H1 (cell line): ENCODE measurements around the gene NAV2. TPM values are rescaled to one million over a fixed set of nuclear protein-coding genes. Genes with fewer than 3 reads are reported as not detected.

ENCODE experiments used
- CTCF ChIA-PET: fragments of 300-600 bp; sonication (Branson Sonifier 250); formaldehyde crosslinking; loops from one replicate; lab custom pipeline; 2021; ENCODE audit not compliant: partially characterized antibody; lab: Charles Lee
- POLR2A ChIA-PET: fragments of 300-600 bp; sonication (Branson Sonifier 250); formaldehyde crosslinking; loops from one replicate; lab custom pipeline; 2021; ENCODE audit warnings: inconsistent platforms; ENCODE audit not compliant: partially characterized antibody; lab: Charles Lee
- DNase-seq, 2 experiments: peaks; one replicate each; pipeline versions ENCODE4 v3.0.0 to v3.0.0-alpha.2; 2010 to 2022; ENCODE audit warnings: low spot score in 2 of 2, low read depth in 1 of 2, mixed read lengths in 1 of 2
- FAIRE-seq: peaks from 2 replicates; lab custom pipeline; 2011; peaks lifted over from hg19 to GRCh38; lab: Jason Lieb, UNC
- H2AFZ ChIP-seq: 2 replicates; pipeline ENCODE4 v1.8.1; 2012; ENCODE audit warnings: low read length, inconsistent platforms
- H2AK5ac ChIP-seq: 2 replicates; pipeline ENCODE4 v1.6.1; 2013; ENCODE audit warnings: low read depth, low read length
- H2BK120ac ChIP-seq: replicated peaks from 2 replicates; pipeline ENCODE3; 2013; ENCODE audit warnings: low read depth, low read length, inconsistent platforms
- H2BK12ac ChIP-seq: 2 replicates; pipeline ENCODE4 v1.6.1; 2013; ENCODE audit warnings: low read depth, low read length
- H2BK15ac ChIP-seq: 2 replicates; pipeline ENCODE4 v1.6.1; 2013; ENCODE audit warnings: low read length
- H2BK20ac ChIP-seq: 2 replicates; pipeline ENCODE4 v1.6.1; 2013; ENCODE audit warnings: low read length
- H2BK5ac ChIP-seq: 2 replicates; pipeline ENCODE4 v1.6.1; 2013; ENCODE audit warnings: low read depth, low read length
- H3K14ac ChIP-seq: 2 replicates; pipeline ENCODE4 v1.6.1; 2013; ENCODE audit warnings: inconsistent platforms; ENCODE audit not compliant: insufficient read length
- H3K18ac ChIP-seq: 2 replicates; pipeline ENCODE4 v1.6.1; 2013; ENCODE audit warnings: low read length; ENCODE audit errors: extremely low read depth
- H3K23ac ChIP-seq: 2 replicates; pipeline ENCODE4 v1.6.1; 2013; ENCODE audit warnings: inconsistent platforms; ENCODE audit not compliant: insufficient read length
- H3K23me2 ChIP-seq: 2 replicates; pipeline ENCODE4 v1.6.1; 2013; ENCODE audit warnings: low read depth, low read length
- H3K27ac ChIP-seq: 2 replicates; pipeline ENCODE4 v1.6.1; 2011; ENCODE audit warnings: low read depth, low read length, inconsistent platforms
- H3K27me3 ChIP-seq, 4 experiments: replicated peaks in 1 of 4; 1 replicate in 1 of 4; 2 replicates in 3 of 4; pipeline versions ENCODE4 v1.6.1 to v1.8.1; 2011 to 2013; ENCODE audit warnings: low read length in 3 of 4, mild to moderate bottlenecking in 3 of 4, inconsistent platforms in 2 of 4, mixed read lengths in 2 of 4, moderate library complexity in 1 of 4; ENCODE audit not compliant: control insufficient read depth in 3 of 4, insufficient read depth in 3 of 4; ENCODE audit errors: extremely low read depth in 1 of 4
- H3K36me3 ChIP-seq, 4 experiments: 2 replicates each; pipeline versions ENCODE4 v1.6.1 to v1.8.1; 2011 to 2013; ENCODE audit warnings: mild to moderate bottlenecking in 4 of 4, low read length in 3 of 4, moderate library complexity in 2 of 4, control low read depth in 1 of 4, inconsistent platforms in 1 of 4; ENCODE audit not compliant: insufficient read depth in 4 of 4, control insufficient read depth in 2 of 4
- H3K4ac ChIP-seq: replicated peaks from 2 replicates; pipeline ENCODE3; 2013; ENCODE audit warnings: low read length, low read depth, mixed read lengths, inconsistent platforms; ENCODE audit not compliant: insufficient read length
- H3K4me1 ChIP-seq, 4 experiments: replicated peaks in 1 of 4; 1 replicate in 1 of 4; 2 replicates in 3 of 4; pipeline versions ENCODE4 v1.6.1 to v1.8.1; 2011 to 2013; ENCODE audit warnings: low read length in 3 of 4, inconsistent platforms in 2 of 4, mixed read lengths in 1 of 4; ENCODE audit not compliant: insufficient read depth in 4 of 4, control insufficient read depth in 3 of 4
- H3K4me2 ChIP-seq, 2 experiments: 2 replicates each; pipeline versions ENCODE4 v1.6.1 to v1.8.1; 2011 to 2013; ENCODE audit warnings: low read depth in 2 of 2, low read length in 2 of 2, control low read depth in 1 of 2, inconsistent platforms in 1 of 2, mild to moderate bottlenecking in 1 of 2; ENCODE audit not compliant: insufficient read depth in 1 of 2
- H3K4me3 ChIP-seq, 4 experiments: fragments of 200-600, 300-600 bp in 1 of 4; sonication (generic), shearing (Covaris generic), sonication (Bioruptor Twin) in 1 of 4; 2 replicates each; pipeline versions ENCODE4 v1.5.1 to v1.8.1; 2011 to 2016; ENCODE audit warnings: low read length in 4 of 4, low read depth in 3 of 4, control low read depth in 2 of 4, inconsistent platforms in 2 of 4, mild to moderate bottlenecking in 2 of 4, mixed read lengths in 1 of 4, moderate library complexity in 1 of 4; ENCODE audit not compliant: insufficient read depth in 2 of 4; ENCODE audit errors: extremely low read depth in 1 of 4
- H3K56ac ChIP-seq: replicated peaks from 2 replicates; pipeline ENCODE3; 2013; ENCODE audit warnings: low read depth, mild to moderate bottlenecking, mixed read lengths, low read length, inconsistent platforms; ENCODE audit not compliant: insufficient read length
- H3K79me1 ChIP-seq: 2 replicates; pipeline ENCODE4 v1.6.1; 2013; ENCODE audit warnings: low read depth, low read length, control low read depth
- H3K79me2 ChIP-seq, 2 experiments: 2 replicates each; pipeline versions ENCODE4 v1.6.1 to v1.8.1; 2012 to 2013; ENCODE audit warnings: low read length in 2 of 2, mild to moderate bottlenecking in 2 of 2, inconsistent platforms in 1 of 2; ENCODE audit not compliant: insufficient read depth in 2 of 2, control insufficient read depth in 1 of 2
- H3K9ac ChIP-seq, 4 experiments: replicated peaks in 1 of 4; 1 replicate in 1 of 4; 2 replicates in 3 of 4; pipeline versions ENCODE4 v1.6.1 to v1.8.1; 2011 to 2013; ENCODE audit warnings: low read depth in 3 of 4, low read length in 3 of 4, control low read depth in 2 of 4, mild to moderate bottlenecking in 2 of 4, moderate library complexity in 2 of 4, inconsistent platforms in 1 of 4; ENCODE audit errors: extremely low read depth in 1 of 4
- H3K9me3 ChIP-seq, 2 experiments: 2 replicates each; pipeline versions ENCODE4 v1.6.1 to v1.8.1; 2012 to 2013; ENCODE audit warnings: mild to moderate bottlenecking in 2 of 2, moderate library complexity in 2 of 2, control low read depth in 1 of 2, inconsistent platforms in 1 of 2, low read depth in 1 of 2, low read length in 1 of 2, mixed read lengths in 1 of 2; ENCODE audit not compliant: insufficient read depth in 2 of 2
- H4K20me1 ChIP-seq, 2 experiments: replicated peaks in 1 of 2; 2 replicates each; pipeline versions ENCODE3 to v1.8.1; 2011 to 2013; ENCODE audit warnings: inconsistent platforms in 2 of 2, low read length in 2 of 2, mild to moderate bottlenecking in 1 of 2; ENCODE audit not compliant: insufficient read depth in 2 of 2, control insufficient read depth in 1 of 2
- H4K5ac ChIP-seq: 2 replicates; pipeline ENCODE4 v1.6.1; 2013; ENCODE audit warnings: low read length, low read depth, mixed read lengths, inconsistent platforms; ENCODE audit not compliant: insufficient read length
- H4K8ac ChIP-seq: 2 replicates; pipeline ENCODE4 v1.8.0; 2013; ENCODE audit warnings: mild to moderate bottlenecking, moderate library complexity, low read length, inconsistent platforms; ENCODE audit not compliant: insufficient read depth; ENCODE audit errors: extremely low read depth
- H4K91ac ChIP-seq: replicated peaks from 2 replicates; pipeline ENCODE3; 2013; ENCODE audit warnings: low read length, mixed read lengths, inconsistent platforms; ENCODE audit not compliant: insufficient read length
- BCL11A ChIP-seq, 2 experiments: IDR thresholded peaks; one replicate each; pipeline ENCODE4 v1.6.1; 2011; ENCODE audit warnings: low read depth in 2 of 2, low read length in 2 of 2, mild to moderate bottlenecking in 2 of 2
- FOSL1 ChIP-seq: IDR thresholded peaks from 2 replicates; pipeline ENCODE4 v1.6.1; 2011; ENCODE audit warnings: mild to moderate bottlenecking, low read depth, low read length, moderate library complexity; ENCODE audit not compliant: insufficient read depth
- HDAC2 ChIP-seq, 2 experiments: fragments of 300-600 bp in 1 of 2; sonication (generic) in 1 of 2; IDR thresholded peaks; 2 replicates each; pipeline ENCODE4 v1.6.1; 2011 to 2012; ENCODE audit warnings: low read depth in 2 of 2, low read length in 2 of 2, mild to moderate bottlenecking in 2 of 2, moderate library complexity in 2 of 2, borderline replicate concordance in 1 of 2, inconsistent platforms in 1 of 2
- POU5F1 ChIP-seq: IDR thresholded peaks from 2 replicates; pipeline ENCODE4 v1.6.1; 2011; ENCODE audit warnings: low read depth, mild to moderate bottlenecking, low read length, moderate library complexity
- SP4 ChIP-seq: IDR thresholded peaks from 2 replicates; pipeline ENCODE4 v1.6.1; 2012; ENCODE audit warnings: low read length, inconsistent platforms
- YY1 ChIP-seq: IDR thresholded peaks from 2 replicates; pipeline ENCODE4 v1.6.1; 2011; ENCODE audit warnings: low read depth, mild to moderate bottlenecking, low read length
- WGBS, 2 experiments: shearing (Covaris generic) in 1 of 2; methylation state at CpG; one replicate each; pipeline versions ENCODE4 v1.1.6 to v1.1.7; 2013 to 2015; ENCODE audit warnings: low lambda C conversion rate in 2 of 2, mixed read lengths in 2 of 2, inconsistent platforms in 1 of 2, low coverage in 1 of 2, missing lambda C conversion rate in 1 of 2; ENCODE audit not compliant: insufficient replicate concordance in 2 of 2, insufficient coverage in 1 of 2, insufficient read length in 1 of 2; ENCODE audit errors: extremely low coverage in 1 of 2, missing lambda C conversion rate in 1 of 2; 5-methylcytosine and 5-hydroxymethylcytosine counted together
- polyA plus RNA-seq, 7 experiments: library from polyadenylated mRNA; depleted of rRNA in 3 of 7; stranded (reverse) in 5 of 7; unstranded in 2 of 7; fragments of >200 nt in 5 of 7; fragments of 200-250 nt in 2 of 7; gene quantifications; 1 replicate in 5 of 7; 2 replicates in 1 of 7; 4 replicates in 1 of 7; pipeline versions ENCODE4 v1.2.1 to v1.2.3, GENCODE V29; 2011 to 2013; ENCODE audit warnings: missing spikeins in 2 of 7, mixed read lengths in 2 of 7
- total RNA-seq: library from RNA; stranded (reverse); fragmentation: NEBNext Ultra II Directional; extraction: Animal tissue kit (Norgen Biotek cat#: 25700); gene quantifications from 2 replicates; pipeline ENCODE4 v1.2.1, GENCODE V29; 2021

The NAV2 gene
- total and polyA plus RNA-seq, 2 of the 8 experiments (the other 6 are each of a cell fraction or from before 2014, with no cell fraction given) = 35.6 to 73.6 TPM

DNA sequence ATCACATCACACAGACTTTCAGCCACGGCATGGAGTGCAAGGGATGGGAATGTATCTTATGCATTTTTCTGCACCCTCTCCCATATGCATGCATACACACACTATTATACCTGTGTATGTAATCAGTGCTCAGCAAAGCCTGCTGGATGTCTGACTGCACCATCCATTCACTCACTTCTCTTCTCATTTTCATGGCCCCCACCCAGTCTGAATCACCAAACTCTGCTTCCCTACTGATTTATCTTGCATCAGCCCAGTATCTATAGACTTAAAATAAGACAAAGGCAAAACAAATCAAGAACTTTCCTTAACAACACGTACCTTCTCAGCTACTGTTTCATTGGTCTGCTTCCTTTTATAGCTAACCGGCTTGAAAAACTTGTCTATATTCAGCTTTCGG is 426.1 kb downstream of the NAV2 start:
- ChIA-PET CTCF (interaction anchor here (0.7 to 3.8 kb wide), 2 partner anchors 10 to 142 kb away, joined by 3 to 30 read pairs; no protein-coding TSS in a partner anchor), POLR2A (no interaction called here)
- Histone ChIP-seq H3K27me3 (no peaks in the 10 kb centered on the region), H3K4me2 (no peak overlapping the region), H4K20me1 (no peaks in the 10 kb centered on the region), H3K9ac (no peak overlapping the region), H3K79me2 (no peaks in the 10 kb centered on the region), H3K23me2 (no peaks in the 10 kb centered on the region; the same call in 1 of the 2 replicates), H2BK5ac (no peak overlapping the region), H3K36me3 (no peaks in the 10 kb centered on the region), H3K79me1 (no peaks in the 10 kb centered on the region), H3K9me3 (no peaks in the 10 kb centered on the region), H3K4ac (no peak overlapping the region), H3K27ac (no peak overlapping the region), H4K8ac (no peak overlapping the region), H3K14ac (no peak overlapping the region), H3K18ac (no peak overlapping the region), H4K5ac (no peak overlapping the region), H3K4me1 (no peaks in the 10 kb centered on the region), H2AK5ac (no peak overlapping the region), H2BK12ac (no peak overlapping the region), H4K91ac (no peak overlapping the region), H2BK120ac (no peak overlapping the region), H2BK15ac (0 out of 2 replicates have a peak overlapping the region, but pooled peaks have one; percentile 31), H2BK20ac (no peak overlapping the region), H3K23ac (no peak overlapping the region), H2AFZ (no peak overlapping the region)
- no peak for DNase-seq
- FAIRE-seq = no peak
- 85% methylated on average over 4 of the region's 4 CpGs; no CpG with 5 or more reads in 1 of the 2 experiments for WGBS, 2 experiments
- TF ChIP-seq FOSL1 = no peak
- no peak for TF ChIP-seq HDAC2 (IDR thresholded peaks at IDR 0.05; ENCODE audit: borderline replicate concordance in 1 of 2, low read depth in 2 of 2, low read length in 2 of 2)
- TF ChIP-seq YY1 = no peak
- no peak for TF ChIP-seq POU5F1
- TF ChIP-seq SP4 = no peak
- no peak for TF ChIP-seq BCL11A (IDR thresholded peaks at IDR 0.05; ENCODE audit: low read depth in 2 of 2, low read length in 2 of 2)
- TF ChIP-seq, all 59 proteins: peak for 0
- Histone ChIP-seq H3K4me3 (no peak overlapping the region), H3K56ac (no peak overlapping the region)
